NCI-H748 (cell line): Measurements from ENCODE around the gene RABL6.
"Not testable (repeated sequence)": the region's sequence is repeated elsewhere in the genome, so short reads cannot be mapped to it uniquely, and the experiment has no call there.

ENCODE experiments used
- DNase-seq: peaks from one replicate; lab custom pipeline; 2025; ENCODE audit not compliant: unreplicated experiment; lab: John Stamatoyannopoulos, UW

Gene RABL6

DNA sequence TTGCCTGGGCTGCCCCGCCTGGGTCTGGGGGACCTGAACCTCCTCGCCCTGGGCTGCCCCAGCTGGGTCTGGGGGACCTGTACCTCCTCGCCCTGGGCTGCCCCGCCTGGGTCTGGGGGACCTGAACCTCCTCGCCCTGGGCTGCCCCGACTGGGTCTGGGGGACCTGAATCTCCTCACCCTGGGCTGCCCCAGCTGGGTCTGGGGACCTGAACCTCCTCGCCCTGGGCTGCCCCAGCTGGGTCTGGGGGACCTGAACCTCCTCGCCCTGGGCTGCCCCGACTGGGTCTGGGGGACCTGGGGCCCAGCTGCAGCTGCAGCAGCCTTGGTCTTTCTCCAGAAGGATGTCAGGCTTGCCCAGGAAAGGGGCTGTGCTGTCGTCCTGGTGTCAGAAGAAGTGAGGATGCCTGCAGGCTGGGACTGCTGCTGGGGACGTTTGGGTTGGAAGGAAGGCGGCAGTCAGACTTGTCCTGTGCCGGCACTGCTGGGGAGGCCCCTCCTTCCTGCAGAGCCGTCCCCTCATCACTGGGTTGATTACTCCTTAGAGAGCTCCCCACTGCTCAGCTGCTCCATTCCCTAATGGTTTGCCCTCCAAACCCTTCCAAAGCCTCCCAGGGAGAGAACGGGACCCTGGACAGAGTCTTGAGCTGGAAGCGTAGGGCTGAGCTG lies 25.8 kb downstream of the RABL6 start:
- not testable (repeated sequence) for DNase-seq

- DNase-seq, result no peak
Observed at GRCh38 chr9:136835162-136835931, 27.6 kb downstream of the RABL6 start.

- DNase-seq, result no peak
Observed at GRCh38 chr9:136835932-136836904, 28.5 kb downstream of the RABL6 start.

- DNase-seq, result no peak
Observed at GRCh38 chr9:136837146-136837855, 29.6 kb downstream of the RABL6 start.

- DNase-seq, result not testable (repeated sequence)
Observed at GRCh38 chr9:136837856-136838277, 30.1 kb downstream of the RABL6 start.

- DNase-seq, result no peak
Observed at GRCh38 chr9:136838314-136839228, 30.8 kb downstream of the RABL6 start.

- DNase-seq, result no peak
Observed at GRCh38 chr9:136839229-136840139, 31.7 kb downstream of the RABL6 start.

GRCh38 chr9:136840140-136840876 lies 32.6 kb downstream of the RABL6 start:
- DNase-seq, result no peak

DNA sequence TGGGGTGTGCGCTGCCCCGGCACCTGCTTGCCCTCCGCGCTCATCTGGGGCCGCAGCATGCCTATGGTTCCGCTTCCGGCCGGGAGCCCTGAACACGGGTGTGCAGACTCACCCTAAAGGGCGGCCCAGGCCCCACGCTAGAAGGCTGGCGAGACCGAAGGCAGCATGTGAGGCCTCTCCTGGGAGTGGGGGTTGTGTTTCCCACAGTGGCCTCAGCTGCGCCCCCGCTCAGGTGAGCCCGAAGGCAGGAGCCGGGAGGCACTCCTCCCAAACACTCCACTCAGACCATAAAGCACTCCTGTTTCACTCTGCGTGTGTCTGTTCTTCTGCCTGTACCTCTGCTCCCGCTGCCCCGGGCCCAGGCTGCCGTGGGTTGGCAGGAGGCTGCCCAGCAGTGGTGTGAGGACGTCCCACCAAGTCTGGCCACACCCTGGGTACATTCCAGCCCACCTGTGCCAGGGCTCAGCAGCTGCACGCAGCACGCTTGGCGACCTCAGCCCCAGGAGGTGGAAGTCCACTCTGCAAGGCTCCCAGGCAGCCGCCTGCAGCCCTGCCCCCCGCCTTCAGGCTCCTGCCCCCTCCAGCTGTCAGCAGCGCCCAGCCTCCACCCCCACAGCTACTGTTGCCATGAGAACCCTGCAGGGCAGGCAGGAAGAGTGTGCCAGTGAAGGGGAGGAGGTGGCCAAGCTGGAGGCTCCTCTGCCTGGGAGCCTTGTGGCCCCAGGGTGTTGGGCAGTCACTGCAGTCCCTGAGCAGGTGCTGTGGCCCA lies 33.3 kb downstream of the RABL6 start:
- DNase-seq, result peak; percentile 52

DNA sequence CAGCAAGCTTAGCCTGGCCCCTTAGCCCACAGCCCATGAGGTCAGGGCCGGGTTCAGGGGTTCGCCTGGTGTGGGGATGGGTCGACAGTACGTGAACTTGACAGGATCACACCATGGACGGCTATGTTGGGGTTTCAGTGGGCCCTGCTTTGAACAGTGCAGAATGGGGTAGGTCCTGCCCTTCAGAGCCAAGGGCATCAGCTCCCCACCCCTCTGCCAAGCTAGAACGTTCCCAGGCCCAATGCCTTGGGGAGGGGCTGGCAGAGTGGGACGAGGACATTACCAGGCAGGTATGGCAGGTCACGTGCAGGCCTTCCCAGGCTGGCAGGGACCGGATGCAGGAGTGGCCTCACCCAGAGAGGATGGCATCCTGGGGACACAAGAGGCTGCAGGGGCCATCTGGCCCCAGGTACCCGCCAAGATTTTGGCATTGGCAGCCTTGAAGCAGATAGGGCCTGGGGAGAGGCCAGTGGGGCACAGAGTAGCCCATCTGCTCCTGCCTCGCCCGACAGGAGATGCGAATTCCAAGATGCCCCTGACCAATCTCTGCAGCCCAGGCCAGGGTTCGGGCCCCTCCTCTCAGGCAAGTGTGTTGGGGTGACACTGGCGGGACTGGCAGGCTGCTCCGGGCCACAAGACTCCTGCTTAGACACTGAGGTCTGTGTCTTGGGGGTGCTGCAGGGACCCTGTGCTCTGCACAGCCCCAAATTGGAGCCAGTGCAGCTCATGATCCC lies 34.1 kb downstream of the RABL6 start:
- DNase-seq, result peak; percentile 18

DNA sequence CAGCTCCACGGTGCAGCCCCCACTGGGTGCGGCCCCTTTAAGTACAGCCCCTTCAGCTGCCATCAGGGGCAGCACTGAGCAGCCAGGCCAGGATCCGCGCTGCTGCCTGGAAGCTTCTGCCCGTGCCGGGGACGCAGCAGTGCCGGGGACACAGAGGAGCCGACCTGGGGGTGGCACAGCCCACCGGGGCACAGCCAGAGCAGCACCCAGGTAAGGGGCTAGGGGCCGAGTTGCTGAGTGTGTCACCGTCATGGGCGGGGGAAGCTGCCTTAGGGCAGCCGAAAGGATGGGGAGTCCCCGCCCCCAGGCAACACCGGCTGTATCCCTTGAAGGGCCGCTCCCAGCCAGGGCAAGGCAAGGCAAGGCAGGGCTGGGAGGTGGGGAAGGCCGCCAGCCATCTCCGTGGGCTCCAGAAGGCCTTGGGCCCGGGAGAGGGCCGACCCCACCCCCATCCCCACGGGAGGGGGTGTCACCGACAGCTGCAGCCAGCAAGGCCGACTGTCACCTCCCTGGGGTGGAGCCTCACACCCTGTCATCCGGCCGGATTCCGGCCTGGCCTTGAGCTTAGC lies 34.7 kb downstream of the RABL6 start, which contains the start of gene AJM1:
TSS of gene AJM1 (plus strand) at position 99 of the 569 bp plus-strand sequence. CDS start 1,937 bp downstream, outside the sequence.
- peak; percentile 81 for DNase-seq

DNA sequence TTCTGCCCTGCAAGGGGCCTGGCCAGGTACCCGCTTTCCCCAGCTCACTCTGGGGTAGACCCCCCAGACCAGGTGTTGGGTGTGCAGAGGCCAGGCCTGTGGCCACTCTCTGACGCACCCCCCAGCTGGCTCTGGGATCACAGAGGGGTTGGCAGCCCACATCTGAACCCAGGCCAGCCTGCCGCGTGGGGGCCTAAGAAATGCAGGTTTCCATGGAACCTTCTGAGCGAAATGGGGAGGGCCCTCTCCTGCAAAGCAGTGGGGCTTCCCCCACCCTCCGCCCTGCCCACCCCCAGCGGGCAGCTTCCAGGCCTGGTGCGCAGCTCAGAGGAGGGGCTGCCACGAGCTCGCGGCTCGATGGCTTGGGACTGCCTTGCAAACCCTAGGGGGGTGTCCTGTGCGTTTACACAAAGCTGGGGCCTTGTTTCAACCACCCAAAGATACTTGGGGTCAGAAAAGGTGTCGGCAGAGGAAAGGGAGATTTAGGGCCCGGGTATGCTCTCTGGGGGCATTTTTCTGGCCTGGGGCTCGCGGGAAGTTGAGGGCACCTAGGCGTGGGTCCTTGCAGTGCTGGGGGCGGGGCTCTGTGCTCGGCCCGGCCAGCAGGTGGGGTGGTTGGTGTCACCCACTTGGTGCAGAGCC lies 35.5 kb downstream of the RABL6 start:
- not testable (repeated sequence) for DNase-seq

DNA sequence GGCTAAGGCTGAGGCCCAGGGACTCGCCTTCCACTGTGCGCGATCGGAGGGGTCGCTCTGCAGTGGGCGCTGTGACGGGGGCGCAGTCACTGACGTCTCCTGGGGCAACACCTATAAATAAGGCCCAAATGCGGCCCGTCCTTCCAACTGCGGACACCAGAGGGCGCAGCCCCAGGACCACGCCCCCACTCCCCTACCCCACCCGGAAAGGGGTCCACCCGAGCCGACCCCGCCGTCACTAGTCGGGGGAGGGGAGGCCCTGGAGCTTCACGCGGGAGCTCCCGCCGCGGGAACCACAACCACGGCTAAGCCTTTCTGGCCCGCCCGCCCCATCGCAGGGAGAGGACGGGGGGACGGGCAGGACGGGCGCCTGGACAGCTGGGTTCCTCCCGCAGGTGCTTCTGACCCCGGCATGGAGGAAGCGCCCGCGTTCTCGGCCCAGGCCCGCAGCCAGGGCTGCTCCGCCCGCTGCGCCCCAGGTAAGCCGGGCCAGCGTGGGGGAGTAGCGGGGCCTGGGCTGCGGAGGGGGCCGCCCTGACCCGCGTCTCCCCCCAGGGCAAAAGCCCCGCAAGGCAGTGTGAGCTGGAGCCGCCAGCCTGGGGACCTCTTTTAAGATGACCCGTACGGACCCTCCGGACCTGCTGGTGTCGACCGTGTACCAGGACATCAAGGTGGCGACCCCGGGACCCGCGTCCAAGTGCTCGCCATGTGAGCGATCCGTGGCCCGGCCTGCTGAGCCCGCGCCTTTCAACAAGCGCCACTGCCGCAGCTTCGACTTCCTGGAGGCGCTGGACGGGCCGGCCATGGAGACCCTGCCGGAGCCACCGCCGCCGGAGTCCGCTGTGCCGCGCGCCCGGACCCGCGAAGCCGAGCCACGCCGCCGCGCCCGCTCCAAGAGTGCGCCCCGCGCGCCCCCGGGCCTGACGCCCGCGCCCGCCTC lies 36.3 kb downstream of the RABL6 start:
- DNase-seq, result peak; percentile 55

- DNase-seq, result no peak
Observed at GRCh38 chr9:136844761-136845464, 37.2 kb downstream of the RABL6 start.
